Esophagus muscularis mucosa (tissue), 3 donors: ENCODE measurements around the gene MYLK.

Experiments used
- CTCF ChIP-seq, 3 experiments: fragments of 200-600 bp in 2 of 3; fragments of 450-650 bp in 1 of 3; sonication (generic) in 2 of 3; IDR thresholded peaks; one replicate each; pipeline ENCODE4 v1.5.1; 2017 to 2019; ENCODE audit warnings: antibody characterized with exemption in 3 of 3, mild to moderate bottlenecking in 2 of 3, moderate library complexity in 1 of 3
- POLR2A ChIP-seq: fragments of 450-650 bp; IDR thresholded peaks from one replicate; pipeline ENCODE4 v1.6.1; 2017; ENCODE audit warnings: antibody characterized with exemption, moderate library complexity, mild to moderate bottlenecking, low read depth
- POLR2AphosphoS5 ChIP-seq, 2 donors: sonication (generic); formaldehyde crosslinking; IDR thresholded peaks; one replicate each; pipeline ENCODE4 v1.6.1; 2017; ENCODE audit warnings: antibody characterized with exemption in 2 of 2

DNA sequence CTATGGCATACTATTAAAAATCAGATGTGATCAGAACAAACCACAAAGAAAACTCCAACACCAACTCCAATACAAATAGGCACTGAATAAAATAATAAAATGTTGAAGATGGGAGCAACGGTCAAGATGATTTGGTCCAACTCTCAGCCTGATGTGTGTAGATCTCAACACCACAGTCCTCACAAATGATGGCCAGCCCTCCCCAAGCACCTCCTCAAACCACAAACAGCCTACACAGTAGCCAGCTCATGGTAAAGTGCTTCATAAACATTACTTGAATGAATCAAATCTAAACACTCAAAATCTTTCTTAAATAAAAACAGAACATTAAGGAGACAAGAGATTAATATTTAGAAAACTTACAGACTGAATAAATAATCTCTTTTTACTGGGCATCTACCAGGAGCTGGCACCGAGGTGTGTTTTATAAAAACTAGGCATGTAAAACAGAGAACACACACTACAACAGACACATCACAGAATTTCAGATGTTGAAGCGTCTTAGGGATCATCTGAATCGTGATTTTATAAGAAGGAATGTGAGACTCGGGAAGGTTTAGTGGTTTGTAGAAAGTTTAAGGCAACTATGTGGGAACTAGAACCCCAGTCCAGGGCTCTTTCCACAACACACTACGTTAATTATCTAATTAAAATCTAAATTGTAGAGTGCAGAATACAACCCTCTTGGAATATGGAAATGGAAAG is 102.4 kb downstream of the MYLK start:
- TF ChIP-seq CTCF (IDR thresholded peaks at IDR 0.05) (no peak), POLR2A (no peak), POLR2AphosphoS5 (IDR thresholded peaks at IDR 0.05) (no peak)
